ENCODE measurements around the gene PFKL. TPM values are rescaled to one million over a fixed set of nuclear protein-coding genes. Genes with fewer than 3 reads are reported as not detected.

Gene PFKL
- total RNA-seq, 1 experiment from 2014 or later = 134 TPM

DNA sequence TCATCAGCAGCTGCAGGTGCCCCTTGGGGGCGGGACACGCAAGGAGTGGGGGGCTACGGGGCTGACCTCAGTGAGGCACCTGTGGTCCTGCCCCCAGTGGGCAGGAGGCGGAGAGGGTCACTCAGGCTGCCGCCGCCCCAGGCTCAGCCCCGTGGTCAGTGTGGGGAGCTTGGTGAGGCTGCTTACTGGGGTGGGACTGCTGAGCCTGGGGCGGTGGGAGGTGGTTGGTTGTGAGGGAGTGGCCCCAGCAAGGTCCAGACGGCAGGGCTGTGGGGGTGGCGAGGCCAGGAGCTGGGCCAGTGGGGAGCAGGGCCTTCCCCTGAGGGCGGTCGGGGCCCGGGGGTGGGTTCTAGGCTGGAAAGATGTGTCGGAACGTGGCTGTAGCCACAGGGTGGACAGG is 14.3 kb downstream of the PFKL start (continued):
- TF ChIP-seq, protein P1, sequence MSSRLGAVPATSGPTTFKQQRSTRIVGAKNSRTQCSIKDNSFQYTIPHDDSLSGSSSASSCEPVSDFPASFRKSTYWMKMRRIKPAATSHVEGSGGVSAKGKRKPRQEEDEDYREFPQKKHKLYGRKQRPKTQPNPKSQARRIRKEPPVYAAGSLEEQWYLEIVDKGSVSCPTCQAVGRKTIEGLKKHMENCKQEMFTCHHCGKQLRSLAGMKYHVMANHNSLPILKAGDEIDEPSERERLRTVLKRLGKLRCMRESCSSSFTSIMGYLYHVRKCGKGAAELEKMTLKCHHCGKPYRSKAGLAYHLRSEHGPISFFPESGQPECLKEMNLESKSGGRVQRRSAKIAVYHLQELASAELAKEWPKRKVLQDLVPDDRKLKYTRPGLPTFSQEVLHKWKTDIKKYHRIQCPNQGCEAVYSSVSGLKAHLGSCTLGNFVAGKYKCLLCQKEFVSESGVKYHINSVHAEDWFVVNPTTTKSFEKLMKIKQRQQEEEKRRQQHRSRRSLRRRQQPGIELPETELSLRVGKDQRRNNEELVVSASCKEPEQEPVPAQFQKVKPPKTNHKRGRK (CRISPR knock-in tag; IDR thresholded peaks at IDR 0.05; ENCODE audit: borderline replicate concordance) = no peak
- TF ChIP-seq, protein P2, sequence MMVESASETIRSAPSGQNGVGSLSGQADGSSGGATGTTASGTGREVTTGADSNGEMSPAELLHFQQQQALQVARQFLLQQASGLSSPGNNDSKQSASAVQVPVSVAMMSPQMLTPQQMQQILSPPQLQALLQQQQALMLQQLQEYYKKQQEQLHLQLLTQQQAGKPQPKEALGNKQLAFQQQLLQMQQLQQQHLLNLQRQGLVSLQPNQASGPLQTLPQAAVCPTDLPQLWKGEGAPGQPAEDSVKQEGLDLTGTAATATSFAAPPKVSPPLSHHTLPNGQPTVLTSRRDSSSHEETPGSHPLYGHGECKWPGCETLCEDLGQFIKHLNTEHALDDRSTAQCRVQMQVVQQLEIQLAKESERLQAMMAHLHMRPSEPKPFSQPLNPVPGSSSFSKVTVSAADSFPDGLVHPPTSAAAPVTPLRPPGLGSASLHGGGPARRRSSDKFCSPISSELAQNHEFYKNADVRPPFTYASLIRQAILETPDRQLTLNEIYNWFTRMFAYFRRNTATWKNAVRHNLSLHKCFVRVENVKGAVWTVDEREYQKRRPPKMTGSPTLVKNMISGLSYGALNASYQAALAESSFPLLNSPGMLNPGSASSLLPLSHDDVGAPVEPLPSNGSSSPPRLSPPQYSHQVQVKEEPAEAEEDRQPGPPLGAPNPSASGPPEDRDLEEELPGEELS (CRISPR knock-in tag; IDR thresholded peaks at IDR 0.05) = no peak

DNA sequence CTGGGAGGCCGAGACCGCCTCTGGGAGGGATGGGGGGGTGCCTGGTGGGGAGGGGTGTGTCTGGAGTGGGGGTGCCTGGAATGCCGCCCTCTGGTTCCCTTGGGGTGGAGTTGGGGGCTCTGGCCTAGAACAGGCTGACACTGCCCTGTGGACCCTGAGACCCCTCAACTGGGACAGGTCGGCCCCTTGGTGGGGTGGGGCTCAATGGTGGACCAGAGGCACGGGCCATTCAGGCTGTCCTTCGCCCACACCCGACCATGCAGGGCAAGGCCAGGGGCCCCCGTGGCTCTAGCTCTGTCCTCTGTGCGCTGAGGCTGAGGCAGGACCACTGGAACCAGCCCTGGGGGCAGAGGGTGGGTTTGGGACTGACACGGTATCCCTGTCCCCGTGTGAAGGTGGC is 14.7 kb downstream of the PFKL start:
- POLR2A ChIA-PET = interaction anchor here (0.5 kb wide), 1 partner anchor 388 kb away, joined by 3 read pairs; no protein-coding TSS in a partner anchor
- TF ChIP-seq, protein P3, sequence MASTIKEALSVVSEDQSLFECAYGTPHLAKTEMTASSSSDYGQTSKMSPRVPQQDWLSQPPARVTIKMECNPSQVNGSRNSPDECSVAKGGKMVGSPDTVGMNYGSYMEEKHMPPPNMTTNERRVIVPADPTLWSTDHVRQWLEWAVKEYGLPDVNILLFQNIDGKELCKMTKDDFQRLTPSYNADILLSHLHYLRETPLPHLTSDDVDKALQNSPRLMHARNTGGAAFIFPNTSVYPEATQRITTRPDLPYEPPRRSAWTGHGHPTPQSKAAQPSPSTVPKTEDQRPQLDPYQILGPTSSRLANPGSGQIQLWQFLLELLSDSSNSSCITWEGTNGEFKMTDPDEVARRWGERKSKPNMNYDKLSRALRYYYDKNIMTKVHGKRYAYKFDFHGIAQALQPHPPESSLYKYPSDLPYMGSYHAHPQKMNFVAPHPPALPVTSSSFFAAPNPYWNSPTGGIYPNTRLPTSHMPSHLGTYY (CRISPR knock-in tag; IDR thresholded peaks at IDR 0.05) = no peak
- TF ChIP-seq, protein P4, sequence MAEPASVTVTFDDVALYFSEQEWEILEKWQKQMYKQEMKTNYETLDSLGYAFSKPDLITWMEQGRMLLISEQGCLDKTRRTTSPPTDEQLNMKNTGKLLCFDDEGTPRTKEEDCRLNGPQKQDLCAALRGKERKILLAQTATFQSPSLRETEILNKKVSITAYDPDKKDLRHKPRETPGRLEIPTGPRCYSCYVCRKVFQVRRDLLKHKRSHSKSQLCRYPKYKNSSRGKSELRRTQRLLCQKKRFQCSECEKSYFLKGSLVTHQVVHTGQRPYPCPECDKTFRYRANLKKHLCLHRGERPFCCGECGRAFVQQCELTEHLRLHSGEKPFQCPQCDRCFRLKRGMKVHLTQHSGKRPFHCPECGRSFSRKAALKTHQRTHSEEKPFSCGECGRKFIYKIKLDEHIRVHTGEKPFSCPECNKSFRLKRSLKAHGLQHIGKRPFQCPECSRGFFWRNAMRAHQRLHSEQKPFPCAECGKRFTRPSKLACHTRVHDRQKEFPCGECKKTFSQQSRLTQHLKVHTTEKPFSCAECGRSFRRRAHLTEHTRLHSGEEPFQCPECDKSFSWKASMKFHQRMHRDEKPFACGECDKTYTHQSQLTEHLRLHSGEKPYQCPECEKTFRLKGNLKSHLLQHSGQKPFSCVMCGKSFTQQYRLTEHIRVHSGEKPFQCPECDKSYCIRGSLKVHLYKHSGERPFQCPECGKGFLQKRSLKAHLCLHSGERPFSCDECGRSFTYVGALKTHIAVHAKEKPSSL (CRISPR knock-in tag; conservative IDR thresholded peaks at IDR 0.05) = no peak
- TF ChIP-seq, protein P5, sequence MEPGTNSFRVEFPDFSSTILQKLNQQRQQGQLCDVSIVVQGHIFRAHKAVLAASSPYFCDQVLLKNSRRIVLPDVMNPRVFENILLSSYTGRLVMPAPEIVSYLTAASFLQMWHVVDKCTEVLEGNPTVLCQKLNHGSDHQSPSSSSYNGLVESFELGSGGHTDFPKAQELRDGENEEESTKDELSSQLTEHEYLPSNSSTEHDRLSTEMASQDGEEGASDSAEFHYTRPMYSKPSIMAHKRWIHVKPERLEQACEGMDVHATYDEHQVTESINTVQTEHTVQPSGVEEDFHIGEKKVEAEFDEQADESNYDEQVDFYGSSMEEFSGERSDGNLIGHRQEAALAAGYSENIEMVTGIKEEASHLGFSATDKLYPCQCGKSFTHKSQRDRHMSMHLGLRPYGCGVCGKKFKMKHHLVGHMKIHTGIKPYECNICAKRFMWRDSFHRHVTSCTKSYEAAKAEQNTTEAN (CRISPR knock-in tag; IDR thresholded peaks at IDR 0.05) = no peak
- TF ChIP-seq NR3C1 (CRISPR knock-in tag; conservative IDR thresholded peaks at IDR 0.05; ENCODE audit: low read depth) (no peak), FOXK1 (CRISPR knock-in tag; IDR thresholded peaks at IDR 0.05) (no peak), ZNF121 (CRISPR knock-in tag; IDR thresholded peaks at IDR 0.05) (no peak), ZNF423 (CRISPR knock-in tag; IDR thresholded peaks at IDR 0.05) (no peak), TEAD1 (CRISPR knock-in tag; IDR thresholded peaks at IDR 0.05) (no peak), GTF2I (CRISPR knock-in tag; conservative IDR thresholded peaks at IDR 0.05) (no peak)
- TF ChIP-seq, protein P6, sequence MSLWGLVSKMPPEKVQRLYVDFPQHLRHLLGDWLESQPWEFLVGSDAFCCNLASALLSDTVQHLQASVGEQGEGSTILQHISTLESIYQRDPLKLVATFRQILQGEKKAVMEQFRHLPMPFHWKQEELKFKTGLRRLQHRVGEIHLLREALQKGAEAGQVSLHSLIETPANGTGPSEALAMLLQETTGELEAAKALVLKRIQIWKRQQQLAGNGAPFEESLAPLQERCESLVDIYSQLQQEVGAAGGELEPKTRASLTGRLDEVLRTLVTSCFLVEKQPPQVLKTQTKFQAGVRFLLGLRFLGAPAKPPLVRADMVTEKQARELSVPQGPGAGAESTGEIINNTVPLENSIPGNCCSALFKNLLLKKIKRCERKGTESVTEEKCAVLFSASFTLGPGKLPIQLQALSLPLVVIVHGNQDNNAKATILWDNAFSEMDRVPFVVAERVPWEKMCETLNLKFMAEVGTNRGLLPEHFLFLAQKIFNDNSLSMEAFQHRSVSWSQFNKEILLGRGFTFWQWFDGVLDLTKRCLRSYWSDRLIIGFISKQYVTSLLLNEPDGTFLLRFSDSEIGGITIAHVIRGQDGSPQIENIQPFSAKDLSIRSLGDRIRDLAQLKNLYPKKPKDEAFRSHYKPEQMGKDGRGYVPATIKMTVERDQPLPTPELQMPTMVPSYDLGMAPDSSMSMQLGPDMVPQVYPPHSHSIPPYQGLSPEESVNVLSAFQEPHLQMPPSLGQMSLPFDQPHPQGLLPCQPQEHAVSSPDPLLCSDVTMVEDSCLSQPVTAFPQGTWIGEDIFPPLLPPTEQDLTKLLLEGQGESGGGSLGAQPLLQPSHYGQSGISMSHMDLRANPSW (CRISPR knock-in tag; conservative IDR thresholded peaks at IDR 0.05; ENCODE audit: low read depth) = no peak
- TF ChIP-seq, protein P1 (CRISPR knock-in tag; IDR thresholded peaks at IDR 0.05; ENCODE audit: borderline replicate concordance) = no peak
- TF ChIP-seq, protein P7, sequence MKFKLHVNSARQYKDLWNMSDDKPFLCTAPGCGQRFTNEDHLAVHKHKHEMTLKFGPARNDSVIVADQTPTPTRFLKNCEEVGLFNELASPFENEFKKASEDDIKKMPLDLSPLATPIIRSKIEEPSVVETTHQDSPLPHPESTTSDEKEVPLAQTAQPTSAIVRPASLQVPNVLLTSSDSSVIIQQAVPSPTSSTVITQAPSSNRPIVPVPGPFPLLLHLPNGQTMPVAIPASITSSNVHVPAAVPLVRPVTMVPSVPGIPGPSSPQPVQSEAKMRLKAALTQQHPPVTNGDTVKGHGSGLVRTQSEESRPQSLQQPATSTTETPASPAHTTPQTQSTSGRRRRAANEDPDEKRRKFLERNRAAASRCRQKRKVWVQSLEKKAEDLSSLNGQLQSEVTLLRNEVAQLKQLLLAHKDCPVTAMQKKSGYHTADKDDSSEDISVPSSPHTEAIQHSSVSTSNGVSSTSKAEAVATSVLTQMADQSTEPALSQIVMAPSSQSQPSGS (CRISPR knock-in tag; IDR thresholded peaks at IDR 0.05; ENCODE audit: borderline replicate concordance, low read depth) = no peak
- TF ChIP-seq, protein P8, sequence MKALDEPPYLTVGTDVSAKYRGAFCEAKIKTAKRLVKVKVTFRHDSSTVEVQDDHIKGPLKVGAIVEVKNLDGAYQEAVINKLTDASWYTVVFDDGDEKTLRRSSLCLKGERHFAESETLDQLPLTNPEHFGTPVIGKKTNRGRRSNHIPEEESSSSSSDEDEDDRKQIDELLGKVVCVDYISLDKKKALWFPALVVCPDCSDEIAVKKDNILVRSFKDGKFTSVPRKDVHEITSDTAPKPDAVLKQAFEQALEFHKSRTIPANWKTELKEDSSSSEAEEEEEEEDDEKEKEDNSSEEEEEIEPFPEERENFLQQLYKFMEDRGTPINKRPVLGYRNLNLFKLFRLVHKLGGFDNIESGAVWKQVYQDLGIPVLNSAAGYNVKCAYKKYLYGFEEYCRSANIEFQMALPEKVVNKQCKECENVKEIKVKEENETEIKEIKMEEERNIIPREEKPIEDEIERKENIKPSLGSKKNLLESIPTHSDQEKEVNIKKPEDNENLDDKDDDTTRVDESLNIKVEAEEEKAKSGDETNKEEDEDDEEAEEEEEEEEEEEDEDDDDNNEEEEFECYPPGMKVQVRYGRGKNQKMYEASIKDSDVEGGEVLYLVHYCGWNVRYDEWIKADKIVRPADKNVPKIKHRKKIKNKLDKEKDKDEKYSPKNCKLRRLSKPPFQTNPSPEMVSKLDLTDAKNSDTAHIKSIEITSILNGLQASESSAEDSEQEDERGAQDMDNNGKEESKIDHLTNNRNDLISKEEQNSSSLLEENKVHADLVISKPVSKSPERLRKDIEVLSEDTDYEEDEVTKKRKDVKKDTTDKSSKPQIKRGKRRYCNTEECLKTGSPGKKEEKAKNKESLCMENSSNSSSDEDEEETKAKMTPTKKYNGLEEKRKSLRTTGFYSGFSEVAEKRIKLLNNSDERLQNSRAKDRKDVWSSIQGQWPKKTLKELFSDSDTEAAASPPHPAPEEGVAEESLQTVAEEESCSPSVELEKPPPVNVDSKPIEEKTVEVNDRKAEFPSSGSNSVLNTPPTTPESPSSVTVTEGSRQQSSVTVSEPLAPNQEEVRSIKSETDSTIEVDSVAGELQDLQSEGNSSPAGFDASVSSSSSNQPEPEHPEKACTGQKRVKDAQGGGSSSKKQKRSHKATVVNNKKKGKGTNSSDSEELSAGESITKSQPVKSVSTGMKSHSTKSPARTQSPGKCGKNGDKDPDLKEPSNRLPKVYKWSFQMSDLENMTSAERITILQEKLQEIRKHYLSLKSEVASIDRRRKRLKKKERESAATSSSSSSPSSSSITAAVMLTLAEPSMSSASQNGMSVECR (CRISPR knock-in tag; IDR thresholded peaks at IDR 0.05; ENCODE audit: borderline replicate concordance) = no peak

More for the DNA sequence above, 14.7 kb downstream of the PFKL start:
- H3K4me3 Mint-ChIP-seq = no peak overlapping the region
- ATAC-seq (no peak), DNase-seq (ENCODE audit: low spot score) (no peak)
- peaks cover 12% of the 10 kb centered on the region for H3K36me3 Mint-ChIP-seq
- no peak overlapping the region for H3K27ac Mint-ChIP-seq
- CTCF ChIA-PET = no interaction called here
- H3K27me3 Mint-ChIP-seq (ENCODE audit: low read depth) = no peaks in the 10 kb centered on the region
- no peaks in the 10 kb centered on the region for H3K9me3 Mint-ChIP-seq
- no peaks in the 10 kb centered on the region for H3K4me1 Mint-ChIP-seq

All from WTC11 (cell line).